ENCODE measurements around the gene ADGRF5.

Gene ADGRF5

DNA sequence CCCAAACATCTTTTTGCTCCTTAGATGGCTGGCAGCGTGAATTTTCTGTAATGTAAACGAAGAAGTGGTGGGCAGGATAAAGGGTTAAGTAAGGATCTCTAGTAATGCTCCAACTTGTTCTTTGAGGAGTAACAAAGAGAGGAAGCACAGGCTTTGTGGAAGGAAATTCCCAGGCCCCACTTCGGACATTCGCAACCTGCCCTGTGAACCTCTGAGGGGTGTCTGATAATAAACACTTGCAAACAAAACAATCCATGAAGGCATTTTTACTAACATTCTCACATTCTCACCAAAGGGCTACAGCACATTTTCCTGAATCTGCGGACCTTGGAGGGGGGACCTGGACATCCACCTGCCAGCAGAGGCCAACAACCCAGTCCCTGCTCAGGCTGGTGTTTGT, 25.8 kb upstream of the ADGRF5 start:
- TF ChIP-seq ZFX (IDR thresholded peaks at IDR 0.05) = no peak
- peak overlapping the region; percentile 44 for H3K27ac ChIP-seq

GRCh38 chr6:46940433-46941226, 18.9 kb upstream of the ADGRF5 start:
- TF ChIP-seq ZFX (IDR thresholded peaks at IDR 0.05) (no peak), CTCF (conservative IDR thresholded peaks at IDR 0.05) (no peak)
- no peak overlapping the region for H3K27ac ChIP-seq

DNA sequence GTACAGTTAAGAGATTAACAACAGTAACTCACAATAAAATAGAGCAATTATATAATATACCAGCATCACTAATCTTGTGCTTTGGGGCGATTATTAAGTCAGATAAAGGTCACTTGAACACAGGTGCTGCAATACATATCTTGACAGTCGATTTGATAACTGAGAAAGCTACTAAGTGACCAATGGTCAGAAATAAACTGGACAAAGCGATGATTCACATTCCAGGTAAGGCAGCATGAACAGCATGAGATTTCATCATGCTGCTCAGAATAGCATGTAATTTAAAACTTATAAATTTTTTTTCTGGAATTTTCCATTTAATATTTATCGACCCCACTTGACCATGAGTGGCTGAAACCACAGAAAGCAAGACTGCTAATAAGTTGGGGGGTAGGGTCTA, 15.9 kb upstream of the ADGRF5 start:
- H3K27ac ChIP-seq = no peak overlapping the region
- TF ChIP-seq CTCF (conservative IDR thresholded peaks at IDR 0.05) = no peak

DNA sequence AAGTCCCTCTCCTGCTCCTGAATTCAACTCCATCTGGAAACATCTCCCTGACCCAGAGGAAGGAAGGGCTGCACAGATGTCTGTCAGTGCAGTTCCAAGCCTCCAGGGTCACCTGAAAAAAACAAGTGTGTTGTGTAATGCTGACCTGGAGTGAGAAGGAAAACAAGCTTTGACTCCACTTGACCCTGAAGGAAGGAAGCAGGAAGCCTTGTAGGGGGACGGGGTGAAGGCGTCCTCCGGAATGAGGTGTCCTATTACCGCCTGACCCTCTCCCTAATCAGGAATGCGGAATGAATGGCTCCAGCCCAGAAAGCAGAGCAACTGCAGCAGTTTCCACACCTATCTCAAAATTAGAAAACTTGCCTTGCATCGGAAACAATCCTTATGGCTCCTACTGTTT, 13.9 kb upstream of the ADGRF5 start:
- no peak overlapping the region for H3K27ac ChIP-seq
- no peak for TF ChIP-seq ZFX (IDR thresholded peaks at IDR 0.05)
- TF ChIP-seq CTCF (conservative IDR thresholded peaks at IDR 0.05) = no peak

- H3K27ac ChIP-seq = no peak overlapping the region
Measured at GRCh38 chr6:46933751-46934150, 12.0 kb upstream of the ADGRF5 start.

DNA sequence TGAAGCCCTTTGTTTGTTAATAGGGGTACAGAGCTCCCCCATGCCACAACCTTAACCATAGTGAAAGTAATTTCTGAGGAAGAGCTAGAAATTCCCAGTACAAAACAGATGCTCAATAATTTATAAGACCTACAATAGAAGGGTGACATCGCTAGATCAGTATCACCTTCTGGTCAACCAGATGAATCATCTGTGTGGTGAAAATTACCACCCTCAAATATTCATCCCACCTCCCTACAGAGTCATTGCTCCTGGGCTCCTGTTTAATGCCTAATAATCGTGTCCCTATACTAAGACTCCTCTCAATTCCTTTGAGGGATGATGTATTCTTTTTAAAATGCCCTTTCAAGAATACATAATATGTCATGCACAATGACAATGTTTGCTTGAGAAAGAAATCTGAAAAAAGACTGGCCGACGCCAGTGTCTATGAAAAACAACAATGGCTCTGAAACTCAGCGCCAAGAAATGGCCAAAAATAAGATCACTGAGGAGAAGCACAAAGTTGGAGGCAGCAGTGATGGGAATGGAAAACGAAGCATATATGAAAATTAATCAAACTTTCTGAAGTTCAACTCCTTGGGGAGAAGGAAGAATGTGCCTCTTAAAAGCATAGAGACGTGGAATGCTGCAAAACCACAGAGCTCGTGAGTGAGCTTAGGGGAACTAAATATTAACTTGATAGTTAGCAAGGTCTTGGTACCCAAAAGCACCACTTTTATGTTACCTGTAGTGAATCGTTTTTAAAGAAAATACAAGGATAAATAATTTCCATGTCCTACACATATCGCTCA, 11.0 kb upstream of the ADGRF5 start:
- H3K27ac ChIP-seq = no peak overlapping the region
- TF ChIP-seq ZFX (IDR thresholded peaks at IDR 0.05) (no peak), CTCF (conservative IDR thresholded peaks at IDR 0.05) (no peak)

More at GRCh38 chr6:46933751-46934150, 12.0 kb upstream of the ADGRF5 start:
- no peak for TF ChIP-seq CTCF (conservative IDR thresholded peaks at IDR 0.05)
- no peak for TF ChIP-seq ZFX (IDR thresholded peaks at IDR 0.05)

DNA sequence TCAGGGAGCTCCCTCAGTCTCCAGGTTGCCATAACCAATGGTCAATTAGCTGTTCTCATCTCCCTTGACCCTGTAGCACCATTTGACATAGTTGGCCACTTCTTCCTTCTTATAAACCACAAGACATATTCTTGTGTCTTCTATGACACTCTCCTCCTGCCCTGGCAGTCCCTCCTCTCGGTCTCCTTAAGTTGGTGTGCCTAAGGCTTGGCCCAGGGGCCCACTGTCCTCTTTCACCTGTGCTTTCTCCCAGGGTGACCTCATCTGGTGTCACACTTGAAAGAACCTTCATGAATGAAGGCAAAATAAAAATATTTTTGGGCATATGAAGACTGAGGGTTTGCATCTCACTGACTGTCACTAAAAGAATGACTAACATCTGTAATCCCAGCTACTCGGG, 9.7 kb upstream of the ADGRF5 start:
- no peak overlapping the region for H3K27ac ChIP-seq
- TF ChIP-seq CTCF (conservative IDR thresholded peaks at IDR 0.05) (no peak), ZFX (IDR thresholded peaks at IDR 0.05) (no peak)
